Activated B cell treated with CpG ODN at 0.5 μM for 24 hours (primary cell): ENCODE data around the gene CHRM5. TPM values are rescaled to one million over a fixed set of nuclear protein-coding genes. Genes with fewer than 3 reads are reported as not detected.
"Not testable (repeated sequence)": the region's sequence is repeated elsewhere in the genome, so short reads cannot be mapped to it uniquely, and the experiment has no call there.

Experiments used
- ATAC-seq: fragments of 200-7000 bp; cut with Tn5 transposase; one replicate; pipeline ENCODE4 v1.10.0; 2021; ENCODE audit warnings: low read depth, mild to moderate bottlenecking, moderate library complexity
- CTCF ChIA-PET: fragments of 350-600 bp; sonication (Branson Sonifier 250); formaldehyde crosslinking; loops from one replicate; lab custom pipeline; 2021; ENCODE audit warnings: antibody characterized with exemption; lab: Charles Lee
- POLR2A ChIA-PET: fragments of 350-600 bp; sonication (Branson Sonifier 250); formaldehyde crosslinking; loops from one replicate; lab custom pipeline; 2021; ENCODE audit warnings: antibody characterized with exemption; lab: Charles Lee
- DNase-seq: peaks from one replicate; pipeline ENCODE4 v3.0.0; 2022
- H3K27ac Mint-ChIP-seq: one replicate; pipeline ENCODE4 v1.8.0; 2020; ENCODE audit warnings: mixed read lengths
- H3K27me3 Mint-ChIP-seq: one replicate; pipeline ENCODE4 v1.8.0; 2021; ENCODE audit warnings: mixed read lengths
- H3K36me3 Mint-ChIP-seq: one replicate; pipeline ENCODE4 v1.8.0; 2021; ENCODE audit warnings: low read depth, mixed read lengths
- H3K4me1 Mint-ChIP-seq: one replicate; pipeline ENCODE4 v1.8.0; 2021; ENCODE audit warnings: mixed read lengths
- H3K4me3 Mint-ChIP-seq: one replicate; pipeline ENCODE4 v1.8.0; 2020; ENCODE audit warnings: mild to moderate bottlenecking, mixed read lengths
- H3K9me3 Mint-ChIP-seq: one replicate; pipeline ENCODE4 v1.8.0; 2020; ENCODE audit warnings: mixed read lengths
- CTCF ChIP-seq: fragments of 200-600 bp; IDR thresholded peaks from one replicate; pipeline ENCODE4 v1.8.0; 2022; ENCODE audit warnings: antibody characterized with exemption, mild to moderate bottlenecking
- intact Hi-C: fragments of 100-400 bp; cut with micrococcal nuclease; formaldehyde crosslinking; loops from one replicate; pipeline ENCODE4 v1.15.1; 2024
- total RNA-seq: library from RNA; stranded (reverse); gene quantifications from 2 replicates; pipeline ENCODE4 v1.2.3, GENCODE V29; 2022

CHRM5 gene
- total RNA-seq, 1 donor from 2014 or later = not detected

- peaks cover 12% of the 10 kb centered on the region for H3K4me1 Mint-ChIP-seq
- no peak overlapping the region for H3K27ac Mint-ChIP-seq
- CTCF ChIA-PET = no interaction called here
Observed at GRCh38 chr15:34043813-34044212, 75.5 kb downstream of the CHRM5 start.

GRCh38 chr15:34046471-34047145 lies 78.3 kb downstream of the CHRM5 start:
- no peak for DNase-seq
- no peak overlapping the region for H3K4me3 Mint-ChIP-seq
- peaks cover 17% of the 10 kb centered on the region for H3K36me3 Mint-ChIP-seq
- ATAC-seq = no peak
- intact Hi-C loops = no loop called here
- TF ChIP-seq CTCF = no peak
- H3K9me3 Mint-ChIP-seq = peaks cover 19% of the 10 kb centered on the region
- ChIA-PET POLR2A (no interaction called here), CTCF (no interaction called here)
- peaks cover 9% of the 10 kb centered on the region for H3K27me3 Mint-ChIP-seq
- H3K4me1 Mint-ChIP-seq = no peaks in the 10 kb centered on the region
- no peak overlapping the region for H3K27ac Mint-ChIP-seq

More at GRCh38 chr15:34043813-34044212, 75.5 kb downstream of the CHRM5 start:
- no peak for TF ChIP-seq CTCF
- no peaks in the 10 kb centered on the region for H3K9me3 Mint-ChIP-seq
- POLR2A ChIA-PET = no interaction called here
- H3K4me3 Mint-ChIP-seq = no peak overlapping the region
- DNase-seq = no peak
- intact Hi-C loops = no loop called here
- H3K27me3 Mint-ChIP-seq = no peaks in the 10 kb centered on the region
- H3K36me3 Mint-ChIP-seq = no peaks in the 10 kb centered on the region
- no peak for ATAC-seq

GRCh38 chr15:34047893-34048775 lies 79.8 kb downstream of the CHRM5 start:
- POLR2A ChIA-PET = no interaction called here
- DNase-seq = no peak
- Mint-ChIP-seq H3K36me3 (peaks cover 17% of the 10 kb centered on the region), H3K27ac (no peak overlapping the region), H3K9me3 (peaks cover 20% of the 10 kb centered on the region), H3K4me1 (no peaks in the 10 kb centered on the region), H3K4me3 (no peak overlapping the region), H3K27me3 (peaks cover 9% of the 10 kb centered on the region)
- no peak for ATAC-seq
- CTCF ChIA-PET = no interaction called here
- TF ChIP-seq CTCF = no peak
- intact Hi-C loops = no loop called here

GRCh38 chr15:34049112-34049511 lies 80.8 kb downstream of the CHRM5 start:
- Mint-ChIP-seq H3K9me3 (peaks cover 20% of the 10 kb centered on the region), H3K27ac (no peak overlapping the region), H3K36me3 (peaks cover 17% of the 10 kb centered on the region), H3K4me3 (no peak overlapping the region), H3K4me1 (no peaks in the 10 kb centered on the region), H3K27me3 (peaks cover 9% of the 10 kb centered on the region)
- TF ChIP-seq CTCF = no peak
- intact Hi-C loops = no loop called here
- DNase-seq (no peak), ATAC-seq (no peak)
- ChIA-PET CTCF (no interaction called here), POLR2A (no interaction called here)

- POLR2A ChIA-PET = interaction anchor here (0.6 kb wide), 1 partner anchor 159 kb away, joined by 3 read pairs; the partner anchor contains the start of gene KATNBL1
- DNase-seq, H3K27ac Mint-ChIP-seq, CTCF ChIA-PET, H3K4me1 Mint-ChIP-seq, intact Hi-C loops, ATAC-seq, H3K4me3 Mint-ChIP-seq, H3K27me3 Mint-ChIP-seq: not testable (repeated sequence)
- peaks cover 20% of the 10 kb centered on the region for H3K9me3 Mint-ChIP-seq
- H3K36me3 Mint-ChIP-seq = peaks cover 17% of the 10 kb centered on the region
Observed at GRCh38 chr15:34050385-34050784, 82.1 kb downstream of the CHRM5 start.
